Psoas muscle (tissue), 8 donors: ENCODE data around the gene TNFRSF19. TPM values are rescaled to one million over a fixed set of nuclear protein-coding genes. Genes with fewer than 3 reads are reported as not detected.

Experiments used
- ATAC-seq, 4 donors: fragments of 200-7000 bp; cut with Tn5 transposase; one replicate each; pipeline ENCODE4 v1.9.1; 2020; ENCODE audit warnings: moderate library complexity in 3 of 4, mild to moderate bottlenecking in 2 of 4
- DNase-seq, 2 donors: peaks; one replicate each; pipeline ENCODE4 v3.0.0-alpha.2; 2020
- H3K27ac ChIP-seq: fragments of 200-600 bp; one replicate; pipeline ENCODE4 v1.8.0; 2022
- H3K27me3 ChIP-seq, 3 donors: fragments of 200-600 bp in 1 of 3; one replicate each; pipeline versions ENCODE4 v1.6.1 to v1.8.0; 2013 to 2022; ENCODE audit warnings: low read length in 2 of 3, mild to moderate bottlenecking in 2 of 3, moderate library complexity in 1 of 3; ENCODE audit not compliant: insufficient read depth in 3 of 3
- H3K36me3 ChIP-seq, 2 donors: fragments of 200-600 bp in 1 of 2; one replicate each; pipeline versions ENCODE4 v1.6.1 to v1.8.0; 2013 to 2022; ENCODE audit warnings: low read depth in 1 of 2, mild to moderate bottlenecking in 1 of 2, moderate library complexity in 1 of 2; ENCODE audit not compliant: insufficient read depth in 1 of 2
- H3K4me1 ChIP-seq: fragments of 200-600 bp; one replicate; pipeline ENCODE4 v1.8.0; 2022
- H3K4me3 ChIP-seq: fragments of 200-600 bp; one replicate; pipeline ENCODE4 v1.8.0; 2022; ENCODE audit warnings: mild to moderate bottlenecking
- H3K9me3 ChIP-seq: fragments of 200-600 bp; one replicate; pipeline ENCODE4 v1.8.0; 2022
- WGBS, 3 donors: extraction: QIAGEN DNeasy Blood & Tissue Kit; methylation state at CpG; one replicate each; pipeline versions ENCODE4 v1.1.6 to v1.1.7; 2013; 5-methylcytosine and 5-hydroxymethylcytosine counted together
- intact Hi-C, 2 donors: fragments of 100-400 bp; cut with DNase I; formaldehyde crosslinking; loops; one replicate each; pipeline versions ENCODE4 v1.11.0 to v1.14.2; 2022
- polyA plus RNA-seq, 3 donors: library from polyadenylated mRNA; stranded (reverse); fragments of 200-250 nt; gene quantifications; one replicate each; pipeline ENCODE4 v1.2.3, GENCODE V29; 2013
- total RNA-seq, 4 donors: library from RNA; stranded (reverse); fragmentation: NEBNext Ultra II Directional in 2 of 4; extraction: Animal tissue kit (Norgen Biotek cat#: 25700) in 2 of 4; gene quantifications; one replicate each; pipeline versions ENCODE4 v1.2.1 to v1.2.4, GENCODE V29; 2021 to 2023
- TF ChIP-seq, protein P1 (sequence below): fragments of 200-600 bp; IDR thresholded peaks from one replicate; pipeline ENCODE4 v1.8.0; 2022; ENCODE audit warnings: antibody characterized with exemption
- donor health status: healthy with polysubstance abuse.
- donor health status: DM: no; HTN: no; CAD: no; lungs with moderate emphysema.
- donor health status: Bipolar disorder and iron deficiency.
- donor health status: healthy.
- donor health status: DM: yes; HTN: yes; CAD: no.
- donor health status: DM: no; HTN: no; CAD: no.
- donor health status: DM: no; HTN: no; CAD: no.
- donor health status: DM: yes; HTN: yes; CAD: no.

Gene TNFRSF19
- total and polyA plus RNA-seq, 7 donors: 0.35 to 2.0 (median 0.55) TPM

DNA sequence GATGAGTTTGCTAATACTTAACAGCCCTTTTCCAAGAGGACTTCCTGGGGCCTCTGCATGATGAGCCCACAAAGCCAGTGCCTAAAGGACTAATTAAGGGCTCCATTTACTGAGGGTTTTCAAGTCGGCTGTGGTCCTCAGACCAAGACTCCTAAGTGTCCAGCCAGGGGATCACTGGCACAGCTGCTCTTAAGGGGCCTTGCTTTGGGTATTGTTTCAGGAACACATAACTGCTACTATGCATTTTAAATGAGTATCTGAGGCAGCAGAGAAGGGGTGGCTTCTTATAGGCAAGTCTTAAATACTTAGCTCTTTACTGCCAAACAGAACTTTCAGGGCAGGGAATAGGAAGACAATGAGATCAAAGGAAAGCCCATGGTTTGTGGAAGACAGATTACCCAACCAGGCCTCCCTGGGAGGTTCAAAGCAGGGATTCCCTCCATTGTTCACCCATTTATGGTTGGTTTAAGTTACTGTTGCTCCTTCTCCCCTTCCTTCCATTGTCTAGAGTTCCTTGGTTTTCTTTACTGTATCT lies 61.9 kb downstream of the TNFRSF19 start:
- no peak overlapping the region for H3K4me3 ChIP-seq
- H3K4me1 ChIP-seq: no peaks in the 10 kb centered on the region
- no peaks in the 10 kb centered on the region for H3K9me3 ChIP-seq
- no peak overlapping the region for H3K27ac ChIP-seq
- intact Hi-C loops: no loop called here
- H3K27me3 ChIP-seq: peaks cover 0 to 2% (median 0%) of the 10 kb centered on the region in 3 donors
- TF ChIP-seq, protein P1, sequence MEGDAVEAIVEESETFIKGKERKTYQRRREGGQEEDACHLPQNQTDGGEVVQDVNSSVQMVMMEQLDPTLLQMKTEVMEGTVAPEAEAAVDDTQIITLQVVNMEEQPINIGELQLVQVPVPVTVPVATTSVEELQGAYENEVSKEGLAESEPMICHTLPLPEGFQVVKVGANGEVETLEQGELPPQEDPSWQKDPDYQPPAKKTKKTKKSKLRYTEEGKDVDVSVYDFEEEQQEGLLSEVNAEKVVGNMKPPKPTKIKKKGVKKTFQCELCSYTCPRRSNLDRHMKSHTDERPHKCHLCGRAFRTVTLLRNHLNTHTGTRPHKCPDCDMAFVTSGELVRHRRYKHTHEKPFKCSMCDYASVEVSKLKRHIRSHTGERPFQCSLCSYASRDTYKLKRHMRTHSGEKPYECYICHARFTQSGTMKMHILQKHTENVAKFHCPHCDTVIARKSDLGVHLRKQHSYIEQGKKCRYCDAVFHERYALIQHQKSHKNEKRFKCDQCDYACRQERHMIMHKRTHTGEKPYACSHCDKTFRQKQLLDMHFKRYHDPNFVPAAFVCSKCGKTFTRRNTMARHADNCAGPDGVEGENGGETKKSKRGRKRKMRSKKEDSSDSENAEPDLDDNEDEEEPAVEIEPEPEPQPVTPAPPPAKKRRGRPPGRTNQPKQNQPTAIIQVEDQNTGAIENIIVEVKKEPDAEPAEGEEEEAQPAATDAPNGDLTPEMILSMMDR: no peak
- ATAC-seq (no peak), DNase-seq (no peak)
- no peaks in the 10 kb centered on the region for H3K36me3 ChIP-seq
- WGBS, 3 donors: 35 to 46% (median 37%) methylated on average over 1 of the region's 1 CpG

DNA sequence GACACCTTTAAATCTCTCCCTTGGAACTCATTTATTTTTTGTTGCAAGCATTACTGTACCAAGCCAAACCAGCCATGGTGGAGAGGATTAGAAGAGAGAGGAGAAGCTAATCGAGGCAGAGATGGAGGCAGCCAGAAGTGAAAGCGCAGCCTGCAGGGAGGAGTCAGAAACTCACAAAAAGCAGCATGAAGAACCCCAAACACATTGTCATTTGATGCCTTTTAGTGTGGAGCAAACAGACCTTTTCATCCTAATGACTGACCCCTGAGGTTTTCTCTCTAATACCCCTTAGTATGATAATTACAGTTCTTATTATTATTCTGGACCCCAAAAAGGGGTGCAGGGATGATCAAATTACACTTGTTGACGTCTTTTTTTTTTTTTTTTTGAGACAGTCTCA lies 62.5 kb downstream of the TNFRSF19 start:
- H3K4me1 ChIP-seq: peaks cover 2% of the 10 kb centered on the region
- no peak overlapping the region for H3K27ac ChIP-seq

DNA sequence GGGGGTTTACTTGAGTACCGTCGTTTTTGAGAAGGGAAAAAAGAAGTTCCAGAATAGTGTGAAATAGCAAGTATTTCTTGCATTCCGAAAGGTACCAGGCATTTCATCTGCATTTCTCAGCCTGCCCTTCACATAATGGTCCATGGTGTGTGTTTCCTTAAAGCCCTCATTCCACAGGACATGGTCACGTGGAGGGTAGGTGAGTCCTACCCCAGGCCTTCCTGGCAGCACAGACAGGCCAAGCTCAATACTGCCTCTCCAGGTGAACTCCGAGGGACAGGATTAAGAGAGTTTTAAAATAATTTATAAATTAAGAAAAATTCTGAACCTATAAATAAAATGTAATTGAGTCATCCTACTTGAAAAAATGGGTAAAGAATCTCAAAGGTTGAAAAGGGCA lies 64.7 kb downstream of the TNFRSF19 start:
- intact Hi-C loops: no loop called here
- Histone ChIP-seq H3K27ac (no peak overlapping the region), H3K27me3 (peaks cover 0 to 2% (median 0%) of the 10 kb centered on the region in 3 donors), H3K4me3 (no peak overlapping the region), H3K9me3 (no peaks in the 10 kb centered on the region), H3K4me1 (peaks cover 7% of the 10 kb centered on the region), H3K36me3 (no peaks in the 10 kb centered on the region)
- DNase-seq (no peak), ATAC-seq (no peak)
- TF ChIP-seq, protein P1: no peak
- 88 to 96% (median 92%) methylated on average over 5 of the region's 5 CpGs for WGBS, 3 donors

More for the DNA sequence above, 62.5 kb downstream of the TNFRSF19 start:
- Histone ChIP-seq H3K9me3 (no peaks in the 10 kb centered on the region), H3K4me3 (no peak overlapping the region), H3K27me3 (peaks cover 0 to 2% (median 0%) of the 10 kb centered on the region in 3 donors), H3K36me3 (no peaks in the 10 kb centered on the region)
- ATAC-seq: no peak
- DNase-seq: no peak
- 65 to 68% (median 68%) methylated on average over 3 of the region's 3 CpGs for WGBS, 3 donors
- intact Hi-C loops: no loop called here
- TF ChIP-seq, protein P1: no peak

DNA sequence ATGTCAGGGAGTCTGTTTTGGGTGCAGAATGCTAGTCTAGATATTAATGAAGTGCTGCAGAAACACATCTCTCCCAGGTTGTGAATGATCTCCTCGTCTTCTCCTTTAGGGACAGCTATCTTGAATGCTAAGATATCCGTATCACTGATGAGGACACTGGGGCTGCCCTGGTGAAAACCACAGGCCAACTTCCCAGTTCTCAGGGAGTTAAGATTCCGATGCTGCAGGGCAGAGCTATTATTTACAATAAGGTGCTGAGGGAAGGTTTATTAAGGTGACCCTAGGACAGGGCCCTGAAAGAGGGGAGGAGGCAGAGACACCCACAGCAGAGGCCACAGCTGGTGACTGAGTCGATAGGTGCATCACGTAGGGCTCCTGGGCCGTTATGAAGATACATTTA lies 66.1 kb downstream of the TNFRSF19 start:
- intact Hi-C loops: no loop called here
- no peaks in the 10 kb centered on the region for H3K36me3 ChIP-seq
- ATAC-seq: no peak
- peaks cover 0 to 2% (median 0%) of the 10 kb centered on the region in 3 donors for H3K27me3 ChIP-seq
- DNase-seq: no peak
- peaks cover 7% of the 10 kb centered on the region for H3K4me1 ChIP-seq
- WGBS, 3 donors: 85 to 87% (median 86%) methylated on average over 6 of the region's 6 CpGs
- TF ChIP-seq, protein P1: no peak
- H3K27ac ChIP-seq: no peak overlapping the region
- no peaks in the 10 kb centered on the region for H3K9me3 ChIP-seq
- H3K4me3 ChIP-seq: no peak overlapping the region

DNA sequence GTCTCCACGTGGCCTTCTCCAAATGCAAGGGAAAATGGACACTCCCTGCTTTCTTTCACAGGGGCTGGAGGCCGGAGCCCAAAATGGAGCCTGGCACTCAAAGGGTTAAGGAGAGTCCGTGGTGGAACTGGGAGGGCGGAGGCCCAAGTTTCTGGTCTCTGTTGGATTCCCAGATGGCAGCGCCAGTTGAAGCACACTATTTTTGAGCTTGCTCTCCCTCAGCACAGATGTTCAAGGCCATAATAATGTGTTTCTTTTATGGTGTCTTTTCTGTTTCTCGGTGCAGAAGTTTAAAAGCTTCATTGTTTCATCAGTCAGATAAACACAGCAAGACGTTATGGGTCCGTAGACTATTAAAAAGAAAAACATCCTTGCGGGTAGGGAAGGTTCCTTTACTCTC lies 67.6 kb downstream of the TNFRSF19 start:
- no peak overlapping the region for H3K27ac ChIP-seq
- no peak for DNase-seq
- ATAC-seq: no peak
- H3K4me1 ChIP-seq: peaks cover 7% of the 10 kb centered on the region
- intact Hi-C loops: no loop called here
- H3K4me3 ChIP-seq: no peak overlapping the region
- TF ChIP-seq, protein P1: no peak
- H3K36me3 ChIP-seq: no peaks in the 10 kb centered on the region
- H3K9me3 ChIP-seq: no peaks in the 10 kb centered on the region
- 23 to 27% (median 27%) methylated on average over 9 of the region's 9 CpGs for WGBS, 3 donors
- peaks cover 0 to 2% (median 0%) of the 10 kb centered on the region in 3 donors for H3K27me3 ChIP-seq
